Tibial nerve (tissue), 4 donors: ENCODE results near the gene SNX33.

ENCODE experiments used
- CTCF ChIP-seq, 5 experiments: fragments of 200-600 bp in 3 of 5; fragments of 450-650 bp in 2 of 5; sonication (generic) in 3 of 5; IDR thresholded peaks; one replicate each; pipeline ENCODE4 v1.5.1; 2016 to 2019; ENCODE audit warnings: antibody characterized with exemption in 5 of 5, mild to moderate bottlenecking in 3 of 5, moderate library complexity in 2 of 5
- EP300 ChIP-seq, 2 donors: sonication (generic); formaldehyde crosslinking; IDR thresholded peaks; one replicate each; pipeline ENCODE4 v1.6.1; 2017; ENCODE audit warnings: antibody characterized with exemption in 2 of 2, mild to moderate bottlenecking in 1 of 2
- POLR2A ChIP-seq, 2 donors: fragments of 450-650 bp; IDR thresholded peaks; one replicate each; pipeline ENCODE4 v1.6.1; 2017; ENCODE audit warnings: antibody characterized with exemption in 2 of 2, mild to moderate bottlenecking in 2 of 2, moderate library complexity in 2 of 2

- TF ChIP-seq CTCF (IDR thresholded peaks at IDR 0.05), result no peak
- no peak for TF ChIP-seq POLR2A (IDR thresholded peaks at IDR 0.05)
- no peak for TF ChIP-seq EP300 (IDR thresholded peaks at IDR 0.05)
Observed at GRCh38 chr15:75641603-75642002, 6.1 kb upstream of the SNX33 start.
